HepG2 (cell line): ENCODE data around the gene JUND.

Experiments
- CTCF ChIP-seq: sonication (generic); formaldehyde crosslinking; IDR thresholded peaks from 2 replicates; pipeline ENCODE4 v1.5.0; 2020; ENCODE audit warnings: mild to moderate bottlenecking, missing genetic modification reagents, moderate library complexity
- MNT ChIP-seq: fragments of 450-650 bp; IDR thresholded peaks from 2 replicates; pipeline ENCODE4 v1.6.1; 2016
- POLR2A ChIP-seq, 2 experiments: IDR thresholded peaks; 2 replicates each; pipeline ENCODE4 v1.6.1; 2011; ENCODE audit warnings: low read depth in 2 of 2, low read length in 2 of 2, mild to moderate bottlenecking in 1 of 2, moderate library complexity in 1 of 2; ENCODE audit not compliant: insufficient read depth in 1 of 2
- RFX5 ChIP-seq: IDR thresholded peaks from 2 replicates; pipeline ENCODE4 v1.6.1; 2011; ENCODE audit warnings: low read depth, low read length, improper control_type of control experiment
- ZC3H4 ChIP-seq: sonication (generic); formaldehyde crosslinking; IDR thresholded peaks from 2 replicates; pipeline ENCODE4 v1.4.0; 2020; ENCODE audit warnings: missing genetic modification reagents, borderline replicate concordance
- ZNF614 ChIP-seq: IDR thresholded peaks from 2 replicates; pipeline ENCODE4 v1.6.1; 2018; ENCODE audit warnings: missing biosample characterization, missing genetic modification reagents, inconsistent platforms, borderline replicate concordance

GRCh38 chr19:18233224-18233825, 48.1 kb downstream of the JUND start:
- TF ChIP-seq ZC3H4: no peak
- no peak for TF ChIP-seq POLR2A (IDR thresholded peaks at IDR 0.05; ENCODE audit: insufficient read depth in 1 of 2, low read depth in 2 of 2, low read length in 2 of 2)
- peak; percentile 86; the same call in 1 of the 2 replicates for TF ChIP-seq ZNF614 (CRISPR knock-in tag)
- no peak for TF ChIP-seq MNT
- no peak for TF ChIP-seq CTCF (CRISPR knock-in tag)
- no peak for TF ChIP-seq RFX5
